ENCODE measurements around the gene KRTAP12-2.
"Not testable (repeated sequence)": the region's sequence is repeated elsewhere in the genome, so short reads cannot be mapped to it uniquely, and the experiment has no call there.

KRTAP12-2 gene

DNA sequence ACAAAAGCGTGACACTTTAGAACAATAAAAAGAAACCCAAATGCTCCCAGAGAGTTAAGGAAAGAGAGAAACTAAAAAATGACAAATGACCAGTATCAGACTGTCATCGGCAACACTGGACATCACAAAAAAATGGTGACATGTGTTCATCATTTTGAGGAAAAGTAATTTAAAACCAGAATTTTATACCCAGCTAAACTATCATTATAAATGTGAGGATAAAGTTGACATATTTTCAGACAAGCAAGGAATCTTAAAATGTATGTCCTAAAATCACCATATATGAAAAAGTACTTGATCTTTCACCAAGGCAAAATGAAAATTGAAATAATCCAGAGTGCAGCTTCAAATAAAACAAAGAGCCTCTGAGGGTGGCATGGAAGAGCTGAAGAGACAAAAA is 21.8 kb downstream of the KRTAP12-2 start:
- Histone ChIP-seq H3K27me3 (replicated peaks; ENCODE audit: control insufficient read depth, insufficient read depth, low read length) (no peaks in the 10 kb centered on the region), H3K4me3 (ENCODE audit: low read length) (no peak overlapping the region), H3K9ac (ENCODE audit: low read length) (no peak overlapping the region), H3K4me1 (ENCODE audit: control insufficient read depth, insufficient read depth, low read length) (no peaks in the 10 kb centered on the region), H3K9me3 (ENCODE audit: control insufficient read depth, low read length) (peaks cover 32% of the 10 kb centered on the region), H3K36me3 (ENCODE audit: control insufficient read depth, insufficient read depth, low read length, severe bottlenecking) (no peaks in the 10 kb centered on the region)
- DNase-seq (ENCODE audit: low read depth) = no peak

DNA sequence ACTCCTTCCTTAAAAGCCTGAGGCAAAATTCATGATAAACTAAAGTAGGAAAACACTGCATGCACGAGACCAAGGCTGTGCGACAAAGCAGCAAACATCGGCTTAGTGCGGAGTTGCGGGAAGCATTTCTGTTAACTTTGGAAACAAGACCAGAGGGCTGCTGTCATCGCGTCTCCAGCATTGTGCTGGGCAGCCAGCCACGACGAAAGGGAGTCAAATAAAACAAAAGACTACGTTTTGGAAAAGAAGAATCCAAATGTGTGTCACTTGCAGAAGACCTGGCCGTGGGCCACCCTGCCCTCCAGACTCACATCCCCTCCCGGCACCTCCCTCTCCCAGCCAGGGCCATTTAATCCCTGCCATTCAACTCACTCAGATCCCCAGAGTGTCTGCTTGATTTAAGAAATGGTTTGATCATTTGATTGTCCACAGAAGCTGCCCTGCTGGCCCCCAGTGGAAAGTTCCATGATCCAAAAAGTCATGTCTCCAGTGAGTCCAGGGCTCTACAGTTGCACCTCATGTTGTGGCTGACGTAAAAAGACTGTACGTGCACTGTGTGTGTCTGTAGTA is 22.9 kb downstream of the KRTAP12-2 start:
- H3K27me3 ChIP-seq (replicated peaks; ENCODE audit: control insufficient read depth, insufficient read depth, low read length) = no peaks in the 10 kb centered on the region
- H3K4me3 ChIP-seq (ENCODE audit: low read length) = no peak overlapping the region
- H3K9ac ChIP-seq (ENCODE audit: low read length) = no peak overlapping the region
- H3K36me3 ChIP-seq (ENCODE audit: control insufficient read depth, insufficient read depth, low read length, severe bottlenecking) = no peaks in the 10 kb centered on the region
- H3K9me3 ChIP-seq (ENCODE audit: control insufficient read depth, low read length) = peaks cover 32% of the 10 kb centered on the region
- DNase-seq (ENCODE audit: low read depth) = no peak
- H3K4me1 ChIP-seq (ENCODE audit: control insufficient read depth, insufficient read depth, low read length) = no peaks in the 10 kb centered on the region

DNA sequence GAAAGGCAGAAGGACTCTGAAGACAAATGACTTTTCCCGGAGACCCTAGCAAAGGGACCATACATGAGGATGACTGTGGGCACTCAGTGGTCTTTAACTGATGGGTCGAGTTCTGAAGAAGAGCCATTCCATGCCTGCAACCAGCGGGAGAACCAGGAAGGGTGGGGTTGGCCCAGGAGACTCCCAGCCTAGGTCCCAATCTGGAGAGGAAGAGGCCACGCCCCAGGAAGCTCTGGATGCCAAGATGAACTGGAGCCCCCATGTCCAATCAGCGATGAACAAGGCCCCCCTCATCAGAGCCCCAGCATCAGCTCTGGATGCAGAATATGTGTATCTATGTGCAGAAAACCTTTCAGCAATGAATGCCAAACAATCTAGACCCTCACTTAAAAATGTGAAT is 26.0 kb downstream of the KRTAP12-2 start:
- no peaks in the 10 kb centered on the region for H3K27me3 ChIP-seq (replicated peaks; ENCODE audit: control insufficient read depth, insufficient read depth, low read length)
- DNase-seq (ENCODE audit: low read depth) = no peak
- peaks cover 32% of the 10 kb centered on the region for H3K9me3 ChIP-seq (ENCODE audit: control insufficient read depth, low read length)
- no peaks in the 10 kb centered on the region for H3K4me1 ChIP-seq (ENCODE audit: control insufficient read depth, insufficient read depth, low read length)
- H3K9ac ChIP-seq (ENCODE audit: low read length) = no peak overlapping the region
- no peaks in the 10 kb centered on the region for H3K36me3 ChIP-seq (ENCODE audit: control insufficient read depth, insufficient read depth, low read length, severe bottlenecking)
- H3K4me3 ChIP-seq (ENCODE audit: low read length) = no peak overlapping the region

DNA sequence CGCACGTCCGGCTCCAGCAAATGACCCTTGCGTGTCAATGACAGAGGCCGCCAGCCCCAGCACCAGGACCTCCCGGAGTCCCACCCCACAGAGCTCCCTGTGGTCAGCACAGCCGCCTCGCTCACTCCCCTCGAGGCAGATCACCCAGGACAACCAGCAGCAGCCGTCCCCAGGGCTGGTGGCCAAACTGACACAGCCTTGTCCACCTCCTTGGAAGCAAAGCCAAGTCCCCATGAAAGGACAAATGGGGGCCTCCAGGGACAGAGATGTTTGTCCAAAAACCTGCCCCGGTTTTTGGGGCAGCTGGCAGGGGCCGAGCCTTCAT is 27.4 kb downstream of the KRTAP12-2 start:
- H3K9me3 ChIP-seq (ENCODE audit: control insufficient read depth, low read length) = peaks cover 24% of the 10 kb centered on the region
- H3K4me3 ChIP-seq (ENCODE audit: low read length) = no peak overlapping the region
- DNase-seq (ENCODE audit: low read depth) = no peak
- no peak overlapping the region for H3K9ac ChIP-seq (ENCODE audit: low read length)
- no peaks in the 10 kb centered on the region for H3K4me1 ChIP-seq (ENCODE audit: control insufficient read depth, insufficient read depth, low read length)
- H3K27me3 ChIP-seq (replicated peaks; ENCODE audit: control insufficient read depth, insufficient read depth, low read length) = no peaks in the 10 kb centered on the region
- H3K36me3 ChIP-seq (ENCODE audit: control insufficient read depth, insufficient read depth, low read length, severe bottlenecking) = no peaks in the 10 kb centered on the region

DNA sequence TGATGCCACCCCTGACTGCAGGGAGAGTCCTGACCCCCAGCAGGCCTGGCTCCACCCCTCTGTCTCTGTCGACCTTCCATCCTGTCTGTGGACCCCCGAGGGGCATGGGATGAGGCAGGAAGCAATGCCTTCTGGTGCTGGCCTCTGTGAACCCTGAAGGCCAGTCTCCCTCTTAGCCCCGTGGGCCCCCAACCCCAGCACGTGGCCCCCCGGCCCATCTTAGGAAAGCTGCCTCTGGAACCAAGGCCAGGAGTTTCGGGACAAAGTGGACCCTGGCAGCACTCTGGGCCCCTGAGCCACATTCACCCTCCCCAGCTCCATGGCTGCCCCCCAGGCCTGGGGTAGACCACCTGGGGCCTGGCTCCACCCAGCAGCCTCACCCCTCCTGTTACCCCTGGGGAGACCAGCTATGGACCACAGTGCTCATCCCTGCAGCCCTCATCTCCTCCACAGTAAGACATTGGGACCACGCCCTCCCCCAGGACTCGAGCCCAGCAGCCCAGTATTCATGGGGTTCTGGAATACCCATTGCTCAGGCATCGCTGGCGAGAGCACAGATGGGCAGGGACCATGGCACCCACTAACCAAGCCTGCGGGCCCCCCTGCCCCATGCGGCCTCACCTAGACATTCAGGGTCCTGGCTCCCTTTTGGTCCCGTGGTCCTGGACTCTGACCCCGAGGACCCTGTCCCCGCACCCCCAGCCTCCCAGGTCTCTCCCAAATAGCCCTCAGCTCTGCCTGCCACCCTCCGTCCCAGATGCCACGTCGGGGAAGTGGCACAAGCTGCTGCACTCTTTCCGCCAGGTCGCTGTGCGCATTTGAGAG is 28.0 kb downstream of the KRTAP12-2 start:
- H3K27me3 ChIP-seq (replicated peaks; ENCODE audit: control insufficient read depth, insufficient read depth, low read length); DNase-seq (ENCODE audit: low read depth); H3K4me1 ChIP-seq (ENCODE audit: control insufficient read depth, insufficient read depth, low read length); H3K9ac ChIP-seq (ENCODE audit: low read length); H3K4me3 ChIP-seq (ENCODE audit: low read length); H3K36me3 ChIP-seq (ENCODE audit: control insufficient read depth, insufficient read depth, low read length, severe bottlenecking): not testable (repeated sequence)
- H3K9me3 ChIP-seq (ENCODE audit: control insufficient read depth, low read length) = peaks cover 18% of the 10 kb centered on the region

DNA sequence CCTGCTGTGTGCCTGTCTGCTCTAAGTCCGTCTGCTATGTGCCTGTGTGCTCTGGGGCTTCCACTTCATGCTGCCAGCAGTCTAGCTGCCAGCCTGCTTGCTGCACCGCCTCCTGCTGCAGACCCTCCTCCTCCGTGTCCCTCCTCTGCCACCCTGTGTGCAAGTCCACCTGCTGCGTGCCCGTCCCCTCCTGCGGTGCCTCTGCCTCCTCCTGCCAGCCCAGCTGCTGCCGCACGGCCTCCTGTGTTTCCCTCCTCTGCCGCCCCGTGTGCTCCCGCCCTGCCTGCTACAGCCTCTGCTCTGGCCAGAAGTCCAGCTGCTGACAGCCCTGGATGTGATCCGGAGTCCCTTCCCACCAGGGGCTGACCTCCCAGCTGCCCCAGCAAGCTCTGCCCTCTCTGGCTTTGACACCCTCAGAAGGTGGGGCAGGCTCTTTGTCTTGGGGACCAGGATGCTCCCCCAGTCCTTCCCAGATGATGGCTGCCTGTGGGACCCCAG is 28.8 kb downstream of the KRTAP12-2 start:
- DNase-seq (ENCODE audit: low read depth); H3K9ac ChIP-seq (ENCODE audit: low read length); H3K4me1 ChIP-seq (ENCODE audit: control insufficient read depth, insufficient read depth, low read length); H3K27me3 ChIP-seq (replicated peaks; ENCODE audit: control insufficient read depth, insufficient read depth, low read length); H3K36me3 ChIP-seq (ENCODE audit: control insufficient read depth, insufficient read depth, low read length, severe bottlenecking); H3K4me3 ChIP-seq (ENCODE audit: low read length): not testable (repeated sequence)
- H3K9me3 ChIP-seq (ENCODE audit: control insufficient read depth, low read length) = peaks cover 18% of the 10 kb centered on the region

DNA sequence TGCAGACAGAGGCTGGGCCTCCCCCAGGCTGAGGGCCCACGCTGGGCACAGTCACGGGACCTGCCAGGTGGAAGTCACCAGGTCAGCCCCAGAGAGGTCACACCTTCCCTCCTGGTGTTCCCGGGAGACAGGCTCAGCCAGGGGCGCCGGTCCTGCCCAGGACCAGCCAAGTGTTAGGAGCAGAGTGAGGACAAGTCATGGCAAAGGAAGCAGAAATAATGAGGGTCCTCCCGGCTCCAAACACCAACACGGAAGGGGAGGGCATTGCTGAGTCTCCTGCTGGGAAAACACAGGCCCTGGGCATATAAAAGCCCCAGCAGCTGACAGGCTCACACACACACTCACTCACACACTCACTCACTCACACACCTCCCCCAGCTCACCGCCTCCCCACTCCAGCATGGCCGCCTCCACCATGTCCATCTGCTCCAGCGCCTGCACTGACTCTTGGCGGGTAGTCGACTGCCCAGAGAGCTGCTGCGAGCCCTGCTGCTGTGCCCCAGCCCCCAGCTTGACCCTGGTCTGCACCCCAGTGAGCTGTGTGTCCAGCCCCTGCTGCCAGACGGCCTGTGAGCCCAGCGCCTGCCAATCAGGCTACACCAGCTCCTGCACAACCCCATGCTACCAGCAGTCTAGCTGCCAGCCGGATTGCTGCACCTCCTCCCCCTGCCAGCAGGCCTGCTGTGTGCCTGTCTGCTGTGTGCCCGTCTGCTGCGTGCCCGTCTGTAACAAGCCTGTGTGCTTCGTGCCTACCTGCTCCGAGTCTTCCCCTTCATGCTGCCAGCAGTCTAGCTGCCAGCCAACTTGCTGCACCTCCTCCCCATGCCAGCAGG is 29.5 kb downstream of the KRTAP12-2 start, which contains the start of gene KRTAP10-10:
TSS of gene KRTAP10-10 (plus strand) at position 339 of the 833 bp plus-strand sequence. CDS start at position 401, 62 bp downstream.
- Histone ChIP-seq H3K4me1 (ENCODE audit: control insufficient read depth, insufficient read depth, low read length) (no peaks in the 10 kb centered on the region), H3K9ac (ENCODE audit: low read length) (no peak within 1 kb of the TSS), H3K36me3 (ENCODE audit: control insufficient read depth, insufficient read depth, low read length, severe bottlenecking) (no peaks in the 10 kb centered on the region), H3K27me3 (replicated peaks; ENCODE audit: control insufficient read depth, insufficient read depth, low read length) (no peaks in the 10 kb centered on the region), H3K9me3 (ENCODE audit: control insufficient read depth, low read length) (peaks cover 22% of the 10 kb centered on the region), H3K4me3 (ENCODE audit: low read length) (no peak within 1 kb of the TSS)
- DNase-seq (ENCODE audit: low read depth) = no peak

DNA sequence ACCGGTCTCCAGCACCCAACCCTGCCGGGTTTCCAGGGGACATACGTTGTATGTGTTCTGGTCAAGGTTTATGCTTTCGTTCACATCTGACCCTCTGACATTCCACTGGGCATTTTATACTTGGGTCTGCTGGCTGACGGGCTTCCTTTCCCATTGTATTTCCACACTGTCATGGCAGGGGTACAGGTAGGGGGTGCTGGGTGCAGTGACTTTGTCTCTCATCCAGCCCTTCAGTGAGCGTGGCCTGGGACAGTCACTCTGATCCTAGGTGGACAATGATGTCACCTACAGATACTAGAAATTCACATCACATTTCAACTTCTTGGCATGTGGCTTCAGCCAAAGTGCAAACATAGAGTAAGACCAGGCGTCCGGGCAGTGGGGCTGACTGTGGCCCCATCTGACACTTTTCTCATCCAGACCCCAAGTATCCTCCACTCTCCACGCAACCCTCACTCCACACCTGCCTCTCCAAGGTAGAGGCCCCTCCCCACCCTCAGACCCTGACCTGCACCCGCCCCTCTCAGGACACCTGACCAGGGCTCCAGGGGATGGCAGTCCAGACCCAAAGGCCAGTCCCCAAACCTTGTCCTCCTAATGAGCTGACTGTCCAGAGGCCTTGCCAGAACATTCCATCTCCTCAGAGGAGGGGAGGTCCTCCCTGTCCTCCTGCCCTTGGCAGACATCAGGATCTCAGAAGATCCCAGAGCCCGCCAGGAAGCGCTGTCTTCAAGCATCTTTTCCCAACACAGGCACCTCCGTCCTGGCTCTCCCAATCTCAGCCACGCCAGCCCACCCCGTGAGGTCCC is 30.3 kb downstream of the KRTAP12-2 start:
- H3K4me1 ChIP-seq (ENCODE audit: control insufficient read depth, insufficient read depth, low read length) = no peaks in the 10 kb centered on the region
- no peak overlapping the region for H3K4me3 ChIP-seq (ENCODE audit: low read length)
- no peak overlapping the region for H3K9ac ChIP-seq (ENCODE audit: low read length)
- H3K9me3 ChIP-seq (ENCODE audit: control insufficient read depth, low read length) = peaks cover 27% of the 10 kb centered on the region
- DNase-seq (ENCODE audit: low read depth) = no peak
- H3K36me3 ChIP-seq (ENCODE audit: control insufficient read depth, insufficient read depth, low read length, severe bottlenecking) = no peaks in the 10 kb centered on the region
- H3K27me3 ChIP-seq (replicated peaks; ENCODE audit: control insufficient read depth, insufficient read depth, low read length) = no peaks in the 10 kb centered on the region

DNA sequence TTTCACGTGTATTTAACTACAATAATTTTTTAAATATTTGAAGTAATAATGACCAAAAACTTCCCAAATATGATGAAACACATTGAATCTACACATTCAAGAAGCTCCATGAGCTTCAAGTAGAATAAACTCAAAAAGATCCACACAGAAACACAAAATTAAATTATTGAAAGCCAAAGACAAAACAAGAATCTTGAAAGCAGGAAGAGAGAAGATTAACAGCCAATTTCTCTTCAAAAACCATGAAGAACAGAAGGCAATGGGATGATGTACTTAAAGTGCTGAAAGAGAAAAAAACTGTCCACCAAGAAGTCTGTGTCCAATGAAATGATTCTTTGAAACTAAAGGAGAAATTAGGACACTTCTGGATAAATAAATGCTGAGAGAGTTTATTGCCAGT is 34.7 kb downstream of the KRTAP12-2 start:
- no peak for DNase-seq (ENCODE audit: low read depth)

DNA sequence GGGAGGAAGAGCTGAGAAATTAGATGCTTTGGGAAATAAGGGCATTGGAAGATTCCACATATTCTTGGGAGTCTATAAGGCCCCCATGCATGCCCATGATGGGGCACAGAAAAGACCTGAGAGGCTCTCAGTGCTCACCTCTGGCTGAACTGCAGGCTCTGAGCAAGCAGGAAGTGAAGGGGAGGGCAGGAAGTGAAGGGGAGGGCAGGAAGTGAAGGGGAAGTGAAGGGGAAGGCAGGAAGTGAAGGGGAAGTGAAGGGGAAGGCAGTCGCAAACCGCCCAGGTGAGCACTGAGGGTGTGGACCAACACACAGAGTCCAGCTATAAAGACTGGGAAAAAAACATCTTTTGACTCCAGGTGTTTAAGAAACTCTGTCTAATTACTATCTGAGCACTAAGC is 36.3 kb downstream of the KRTAP12-2 start:
- Histone ChIP-seq H3K4me3 (ENCODE audit: low read length) (no peak overlapping the region), H3K9me3 (ENCODE audit: control insufficient read depth, low read length) (peaks cover 31% of the 10 kb centered on the region), H3K36me3 (ENCODE audit: control insufficient read depth, insufficient read depth, low read length, severe bottlenecking) (no peaks in the 10 kb centered on the region), H3K9ac (ENCODE audit: low read length) (no peak overlapping the region), H3K27me3 (replicated peaks; ENCODE audit: control insufficient read depth, insufficient read depth, low read length) (no peaks in the 10 kb centered on the region), H3K4me1 (ENCODE audit: control insufficient read depth, insufficient read depth, low read length) (no peaks in the 10 kb centered on the region)
- DNase-seq (ENCODE audit: low read depth) = no peak

More for the DNA sequence above, 34.7 kb downstream of the KRTAP12-2 start:
- peaks cover 31% of the 10 kb centered on the region for H3K9me3 ChIP-seq (ENCODE audit: control insufficient read depth, low read length)
- no peak overlapping the region for H3K9ac ChIP-seq (ENCODE audit: low read length)
- no peaks in the 10 kb centered on the region for H3K27me3 ChIP-seq (replicated peaks; ENCODE audit: control insufficient read depth, insufficient read depth, low read length)
- H3K4me1 ChIP-seq (ENCODE audit: control insufficient read depth, insufficient read depth, low read length) = no peaks in the 10 kb centered on the region
- H3K36me3 ChIP-seq (ENCODE audit: control insufficient read depth, insufficient read depth, low read length, severe bottlenecking) = no peaks in the 10 kb centered on the region
- H3K4me3 ChIP-seq (ENCODE audit: low read length) = no peak overlapping the region
